GM21786 (cell line): ENCODE data around the gene NGLY1.

Source experiments
- ATAC-seq: cut with Tn5 transposase; IDR thresholded peaks from one replicate; pipeline ENCODE4 v1.9.1; 2021; ENCODE audit not compliant: unreplicated experiment

Gene NGLY1, protein sequence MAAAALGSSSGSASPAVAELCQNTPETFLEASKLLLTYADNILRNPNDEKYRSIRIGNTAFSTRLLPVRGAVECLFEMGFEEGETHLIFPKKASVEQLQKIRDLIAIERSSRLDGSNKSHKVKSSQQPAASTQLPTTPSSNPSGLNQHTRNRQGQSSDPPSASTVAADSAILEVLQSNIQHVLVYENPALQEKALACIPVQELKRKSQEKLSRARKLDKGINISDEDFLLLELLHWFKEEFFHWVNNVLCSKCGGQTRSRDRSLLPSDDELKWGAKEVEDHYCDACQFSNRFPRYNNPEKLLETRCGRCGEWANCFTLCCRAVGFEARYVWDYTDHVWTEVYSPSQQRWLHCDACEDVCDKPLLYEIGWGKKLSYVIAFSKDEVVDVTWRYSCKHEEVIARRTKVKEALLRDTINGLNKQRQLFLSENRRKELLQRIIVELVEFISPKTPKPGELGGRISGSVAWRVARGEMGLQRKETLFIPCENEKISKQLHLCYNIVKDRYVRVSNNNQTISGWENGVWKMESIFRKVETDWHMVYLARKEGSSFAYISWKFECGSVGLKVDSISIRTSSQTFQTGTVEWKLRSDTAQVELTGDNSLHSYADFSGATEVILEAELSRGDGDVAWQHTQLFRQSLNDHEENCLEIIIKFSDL

DNA sequence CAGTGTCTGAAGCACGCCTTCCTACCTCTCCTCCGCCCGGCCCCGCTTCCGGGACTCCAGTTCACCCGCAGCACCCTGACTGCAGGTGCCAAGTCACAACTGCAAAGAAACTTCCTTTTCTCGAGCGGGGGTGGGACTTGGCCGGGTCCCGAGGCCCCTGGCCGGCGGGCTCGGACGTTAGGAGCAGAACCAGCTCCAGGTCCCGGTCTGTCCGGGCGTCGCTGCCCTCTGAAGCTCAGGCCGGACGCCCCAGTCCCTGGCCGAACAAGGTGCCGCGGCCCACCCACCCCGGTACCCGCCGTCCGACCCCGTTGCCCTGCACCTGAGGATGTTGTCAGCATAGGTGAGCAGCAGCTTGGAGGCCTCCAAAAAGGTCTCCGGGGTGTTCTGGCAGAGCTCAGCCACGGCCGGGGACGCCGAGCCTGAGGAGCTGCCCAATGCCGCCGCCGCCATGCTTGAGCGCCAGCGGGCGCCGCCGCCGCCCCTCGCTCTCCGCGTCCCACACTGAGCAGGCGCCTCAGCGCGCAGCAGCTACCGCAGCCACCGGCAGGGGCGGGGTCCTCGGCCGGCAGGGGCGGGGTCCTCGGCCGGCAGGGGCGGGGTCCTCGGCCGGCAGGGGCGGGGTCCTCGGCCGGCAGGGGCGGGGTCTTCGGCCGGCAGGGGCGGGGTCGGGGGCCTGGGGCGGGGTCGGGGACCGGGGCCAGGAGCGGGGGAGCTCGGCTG is at the start of gene NGLY1:
Gene NGLY1, minus strand, starts transcription at position 506 of the 723 bp plus-strand sequence. Its CDS starts 53 bp downstream, at position 453.
- ATAC-seq, result peak; percentile 68

DNA sequence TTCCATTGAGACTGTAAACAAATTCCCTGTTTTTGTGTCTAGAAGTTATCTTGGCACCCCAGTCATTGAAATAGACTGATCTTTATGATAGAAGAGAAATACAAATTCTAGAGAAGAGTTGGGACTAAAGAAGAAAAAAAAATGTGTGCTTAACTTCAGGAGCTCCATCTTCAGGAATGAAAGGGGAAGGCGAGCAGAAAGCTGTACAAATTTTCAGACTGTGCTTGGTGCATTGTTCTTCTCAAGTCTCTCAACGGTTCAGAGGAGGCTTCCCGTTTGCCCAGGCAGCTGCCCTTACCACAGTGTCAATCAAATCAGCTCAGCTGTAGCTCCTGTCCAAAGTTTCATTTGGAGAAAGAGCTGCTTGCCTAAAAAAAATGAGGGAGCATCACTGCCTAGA is 48.3 kb upstream of the NGLY1 start:
- ATAC-seq, result peak; percentile 55

DNA sequence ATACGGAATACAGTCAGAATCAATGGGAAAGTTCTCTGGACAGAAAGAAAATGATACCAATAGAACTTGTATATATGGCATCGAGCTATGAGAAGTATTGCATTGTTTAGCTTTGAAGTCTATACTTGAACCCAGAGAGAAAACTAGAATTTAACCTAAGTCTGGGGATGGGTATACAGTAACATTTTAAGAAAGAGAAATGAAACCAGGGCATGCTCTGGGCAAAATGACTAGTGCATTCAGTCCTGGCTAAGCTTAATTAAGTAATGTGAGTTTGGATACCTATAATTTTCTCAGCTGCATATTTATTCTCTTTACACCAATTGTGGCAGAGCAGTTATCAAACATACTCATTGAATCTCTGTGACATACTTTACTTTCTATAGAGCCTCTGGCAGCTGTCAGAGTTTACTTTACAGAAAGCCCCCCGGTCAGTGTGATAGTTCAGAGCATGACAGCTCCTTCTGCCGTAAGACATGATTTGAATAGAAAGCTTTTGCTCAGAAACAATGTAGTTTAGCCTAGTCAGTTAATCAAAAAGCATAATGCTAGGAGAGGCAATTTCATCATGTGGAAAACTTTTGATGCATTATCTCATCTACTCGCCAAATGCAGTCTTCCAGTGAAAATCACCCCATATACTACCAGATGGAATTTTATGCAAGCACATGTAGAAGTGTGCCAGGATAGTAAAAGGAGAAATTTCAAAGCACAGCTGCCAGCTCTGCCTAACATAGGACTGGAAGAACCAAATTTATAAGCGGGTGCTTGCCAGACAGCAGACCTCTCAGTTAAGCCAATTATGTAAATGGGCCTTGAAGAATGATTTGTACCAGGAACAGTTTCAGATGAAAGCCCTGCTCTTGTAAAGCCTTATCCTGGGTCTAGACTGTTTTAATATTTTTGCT is 47.4 kb upstream of the NGLY1 start:
- ATAC-seq, result no peak

DNA sequence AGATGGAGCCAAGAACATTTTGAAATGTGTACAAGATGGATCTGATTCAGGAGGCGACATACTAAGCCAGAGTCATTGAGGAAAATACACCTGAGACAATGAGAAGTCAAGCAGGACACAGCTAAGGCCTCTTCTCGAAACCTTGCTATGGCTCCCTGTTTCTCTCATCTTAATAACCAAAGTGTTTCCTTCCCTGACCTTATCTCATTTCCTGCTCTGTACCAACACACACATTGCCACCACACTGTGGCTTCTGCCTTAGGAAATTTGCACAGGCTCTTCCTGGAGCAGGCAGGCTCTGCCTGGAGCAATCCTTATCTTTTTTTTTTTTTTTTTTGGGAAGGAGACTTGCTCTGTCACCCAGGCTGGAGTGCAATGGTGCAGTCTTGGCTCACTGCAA is 43.3 kb upstream of the NGLY1 start:
- no peak for ATAC-seq

DNA sequence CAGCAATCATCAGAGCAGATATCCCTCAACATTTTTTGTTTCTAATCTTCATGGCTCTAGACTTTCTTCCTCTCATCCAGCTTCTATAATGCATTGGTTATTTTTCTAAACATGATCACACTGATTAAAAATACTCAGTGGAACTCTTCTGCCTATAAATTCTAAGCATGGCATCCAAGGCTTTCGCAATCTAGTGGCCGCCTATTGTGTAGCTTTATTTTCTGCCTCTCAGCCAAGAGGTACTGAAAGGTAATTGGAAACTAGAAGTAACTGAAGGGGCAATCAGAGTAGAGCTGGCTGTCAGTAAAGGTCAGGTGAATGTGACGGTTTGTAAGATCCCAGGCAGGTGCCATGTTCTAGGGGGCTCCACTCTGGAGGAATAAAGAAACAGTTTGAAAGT is 40.1 kb upstream of the NGLY1 start:
- ATAC-seq, result no peak

DNA sequence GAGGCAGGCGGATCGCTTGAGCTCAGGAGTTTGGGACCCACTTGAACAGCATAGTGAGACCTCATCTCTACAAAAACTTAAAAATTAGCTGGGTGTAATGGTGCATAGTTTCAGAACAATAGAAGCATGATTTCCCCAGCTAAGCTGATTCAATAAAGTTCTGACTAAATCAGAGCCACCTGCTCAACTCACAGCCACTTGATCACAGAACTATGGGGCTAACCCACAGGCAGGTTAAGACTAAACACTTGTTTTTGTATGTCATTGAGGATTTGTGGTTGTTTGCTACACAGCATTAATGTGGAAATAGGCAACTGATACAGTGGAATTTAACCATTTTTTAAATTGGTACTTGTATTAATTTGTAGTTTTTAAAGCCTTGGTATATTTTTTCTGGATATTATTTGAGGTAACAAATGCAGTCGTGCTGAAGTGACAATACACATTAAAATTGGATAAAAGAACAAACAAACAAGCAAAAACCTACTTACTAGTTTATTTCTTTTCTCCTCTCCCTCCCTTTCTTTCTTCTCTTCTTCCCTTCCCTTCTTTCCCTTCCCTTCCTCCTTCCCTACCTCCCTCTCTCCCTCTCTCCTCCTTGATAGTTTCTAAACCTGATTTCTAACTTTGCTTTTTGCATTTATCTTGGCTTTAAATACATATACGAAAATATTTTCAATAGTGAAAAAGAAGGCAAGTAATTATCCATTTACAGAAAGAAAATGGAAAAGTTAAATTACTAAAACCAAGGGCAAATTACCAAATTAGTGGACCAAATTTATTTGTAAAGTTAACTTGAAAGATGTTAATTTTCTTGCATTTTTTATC is 38.7 kb upstream of the NGLY1 start:
- ATAC-seq, result no peak

DNA sequence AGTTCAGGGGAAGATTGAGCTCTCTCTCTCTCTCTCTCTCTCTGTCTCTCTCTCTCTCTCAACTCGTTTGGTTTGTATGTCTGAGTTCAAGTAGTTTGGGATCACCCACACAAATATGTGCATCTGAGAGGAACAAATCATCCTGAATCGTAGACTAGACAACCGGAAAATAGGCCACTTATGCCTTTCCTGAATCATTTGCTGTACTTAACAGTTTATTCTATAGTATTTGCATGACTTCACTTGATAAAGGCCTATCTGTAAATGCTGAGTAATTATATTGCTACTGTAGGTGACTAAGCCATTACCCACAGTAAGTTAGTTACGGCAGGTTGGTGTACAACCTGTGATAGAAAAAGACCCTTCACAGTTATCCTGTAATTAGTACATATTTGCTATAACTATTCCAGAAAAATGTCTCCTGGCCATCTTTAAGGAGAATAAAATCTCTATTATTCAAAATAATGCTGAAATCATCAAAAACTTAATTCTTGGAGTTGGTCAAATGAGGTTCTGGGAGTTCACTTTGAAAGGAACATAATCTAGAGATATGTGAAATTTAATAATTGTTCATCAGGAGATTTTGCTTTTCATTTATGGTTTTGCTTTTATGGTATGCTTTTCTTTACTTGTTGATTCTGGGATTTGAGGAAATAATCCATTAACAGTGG is 37.7 kb upstream of the NGLY1 start:
- no peak for ATAC-seq

DNA sequence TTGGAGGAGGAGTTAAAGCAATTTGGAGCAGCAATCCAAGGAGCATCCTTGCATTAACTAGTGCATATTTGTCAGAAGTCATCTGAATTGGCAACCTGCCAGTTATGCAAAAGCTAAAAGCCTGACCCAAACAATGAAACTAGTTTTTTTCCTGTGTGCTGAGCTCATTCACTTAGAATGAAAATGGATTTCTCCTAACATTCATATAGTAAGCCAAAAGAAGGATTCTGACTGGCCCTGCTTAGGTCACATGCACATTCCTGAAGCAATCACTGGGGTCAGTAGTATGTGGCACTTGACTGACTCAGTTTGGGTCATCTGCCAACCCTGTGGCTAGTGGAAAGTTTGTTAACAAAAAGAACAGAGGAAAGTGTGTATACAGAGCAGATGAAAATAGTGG is 37.1 kb upstream of the NGLY1 start:
- no peak for ATAC-seq

DNA sequence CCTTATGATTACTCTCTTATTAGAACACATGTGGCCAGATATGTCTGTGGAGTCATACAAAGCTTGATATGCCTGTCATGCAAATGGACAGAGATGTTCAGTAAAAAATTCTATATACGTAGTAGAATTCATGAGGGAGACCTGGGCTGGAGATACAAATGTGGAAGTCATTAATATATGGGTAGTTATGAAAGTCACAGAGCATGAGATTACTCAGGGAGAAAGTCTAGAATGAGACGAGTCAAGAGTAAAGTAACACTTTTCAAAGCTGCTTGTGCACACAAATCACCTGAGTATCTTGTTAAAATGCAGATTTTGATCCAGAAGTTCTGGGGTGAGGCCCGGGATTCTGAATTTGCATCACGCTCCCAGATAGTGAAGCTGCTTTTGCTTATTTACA is 35.1 kb upstream of the NGLY1 start:
- no peak for ATAC-seq

DNA sequence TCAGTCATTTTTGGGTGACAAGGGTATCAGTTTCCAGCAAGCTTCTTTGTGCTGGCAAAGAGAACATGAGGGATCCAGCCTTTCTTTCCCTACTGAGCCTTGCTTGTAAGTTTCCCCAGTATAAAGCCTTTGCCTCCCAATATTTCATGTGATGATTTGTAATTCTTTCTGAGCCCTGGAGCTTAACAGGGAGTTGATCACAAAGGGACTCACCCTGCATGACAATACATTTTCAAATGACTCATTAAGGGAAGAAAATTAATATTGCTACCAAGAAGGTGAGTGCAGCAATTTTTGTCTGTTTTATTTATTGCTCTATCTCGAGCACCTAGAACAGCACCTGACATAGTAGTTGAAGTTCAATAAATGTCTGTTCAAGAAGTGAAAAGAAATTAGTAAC is 34.4 kb upstream of the NGLY1 start:
- no peak for ATAC-seq

DNA sequence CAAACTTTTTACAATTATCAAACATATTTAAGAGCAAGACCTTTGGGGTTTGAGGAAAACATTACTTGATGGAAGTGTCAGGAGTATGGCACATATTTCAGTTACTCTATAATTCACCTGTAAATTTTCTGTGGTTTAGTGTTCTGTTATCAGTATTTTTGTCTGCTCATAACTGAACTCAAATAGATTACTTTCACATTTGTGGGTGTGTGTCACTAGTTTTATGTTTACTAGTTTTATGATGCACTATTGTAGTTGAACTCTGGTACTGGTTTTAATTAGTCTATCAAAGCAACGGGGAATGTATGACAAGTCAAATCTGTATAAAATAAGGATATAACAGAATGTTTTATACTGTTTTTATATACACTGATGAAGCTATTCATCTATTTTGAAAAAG is 33.9 kb upstream of the NGLY1 start:
- ATAC-seq, result peak; percentile 53

DNA sequence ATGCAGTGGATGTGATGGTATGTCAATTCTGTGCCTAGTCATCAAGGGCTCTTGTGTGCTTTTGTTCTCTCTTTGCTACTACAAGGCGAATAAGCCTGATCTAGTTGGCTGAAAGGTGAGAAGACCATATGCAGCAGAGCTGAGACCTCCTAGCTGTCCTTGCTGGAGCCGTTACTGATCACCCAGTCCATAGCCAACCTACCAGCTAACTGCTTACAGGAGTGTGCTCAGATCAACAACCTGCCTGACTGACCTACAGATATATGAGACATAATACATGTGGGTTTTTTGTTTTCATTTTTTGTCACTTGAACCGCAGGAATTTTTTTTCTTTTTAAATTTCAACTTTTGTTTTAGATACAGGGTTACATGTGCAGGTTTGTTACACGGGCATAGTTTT is 29.4 kb upstream of the NGLY1 start:
- no peak for ATAC-seq

DNA sequence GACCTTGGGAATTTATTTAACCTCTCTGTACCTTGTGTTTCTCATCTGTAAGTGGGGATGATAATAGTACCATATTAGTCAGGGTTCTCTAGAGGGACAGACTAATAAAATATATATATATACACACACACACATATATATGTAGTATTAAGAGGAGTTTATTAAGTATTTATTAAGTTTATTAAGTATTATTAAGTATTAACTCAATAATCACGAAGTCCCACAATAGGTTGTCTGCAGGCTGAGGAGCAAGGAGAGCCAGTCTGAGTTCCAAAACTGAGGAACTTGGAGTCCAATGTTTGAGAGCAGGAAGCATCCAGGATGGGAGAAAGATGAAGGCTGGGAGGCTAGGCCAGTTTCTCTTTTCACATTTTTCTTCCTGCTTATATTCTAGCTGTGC is 21.4 kb upstream of the NGLY1 start:
- no peak for ATAC-seq

DNA sequence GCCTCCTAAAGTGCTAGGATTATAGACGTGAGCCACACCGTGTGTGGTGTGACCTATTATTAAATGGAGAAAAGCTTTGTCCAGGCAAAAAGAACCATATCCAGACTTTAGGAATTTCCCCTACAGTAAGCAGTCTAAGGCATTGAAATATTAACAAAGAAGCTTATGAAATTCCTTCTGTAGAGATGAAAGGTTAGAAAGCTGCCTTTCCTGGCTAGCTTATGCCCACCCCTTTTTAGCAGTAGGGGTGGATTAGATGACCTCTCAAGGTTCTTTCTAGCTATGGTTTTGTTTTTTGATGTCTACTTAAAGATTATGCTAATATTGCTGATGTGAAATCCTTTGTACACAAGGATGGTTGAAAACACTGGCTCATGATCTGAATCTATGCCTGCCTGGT is 20.6 kb upstream of the NGLY1 start:
- no peak for ATAC-seq

DNA sequence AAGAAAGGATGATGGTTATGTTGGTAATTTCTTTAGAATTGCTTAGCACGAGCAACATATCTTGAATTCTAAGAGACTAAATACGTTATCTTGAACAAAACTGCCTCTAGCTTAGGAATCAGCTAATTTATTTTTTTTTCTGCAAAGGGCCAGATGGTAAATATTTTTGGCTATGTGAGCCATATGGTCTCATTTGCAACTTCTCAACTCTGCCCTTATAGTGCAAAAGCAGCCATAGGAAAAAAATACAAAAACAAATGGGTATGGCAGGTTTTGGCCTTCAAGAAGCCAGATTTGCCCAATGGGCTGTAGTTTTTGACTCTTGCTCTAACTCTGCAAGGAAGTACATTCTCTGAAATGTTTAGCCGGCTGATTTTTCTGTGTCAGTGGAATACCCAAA is 18.5 kb upstream of the NGLY1 start:
- ATAC-seq, result no peak

DNA sequence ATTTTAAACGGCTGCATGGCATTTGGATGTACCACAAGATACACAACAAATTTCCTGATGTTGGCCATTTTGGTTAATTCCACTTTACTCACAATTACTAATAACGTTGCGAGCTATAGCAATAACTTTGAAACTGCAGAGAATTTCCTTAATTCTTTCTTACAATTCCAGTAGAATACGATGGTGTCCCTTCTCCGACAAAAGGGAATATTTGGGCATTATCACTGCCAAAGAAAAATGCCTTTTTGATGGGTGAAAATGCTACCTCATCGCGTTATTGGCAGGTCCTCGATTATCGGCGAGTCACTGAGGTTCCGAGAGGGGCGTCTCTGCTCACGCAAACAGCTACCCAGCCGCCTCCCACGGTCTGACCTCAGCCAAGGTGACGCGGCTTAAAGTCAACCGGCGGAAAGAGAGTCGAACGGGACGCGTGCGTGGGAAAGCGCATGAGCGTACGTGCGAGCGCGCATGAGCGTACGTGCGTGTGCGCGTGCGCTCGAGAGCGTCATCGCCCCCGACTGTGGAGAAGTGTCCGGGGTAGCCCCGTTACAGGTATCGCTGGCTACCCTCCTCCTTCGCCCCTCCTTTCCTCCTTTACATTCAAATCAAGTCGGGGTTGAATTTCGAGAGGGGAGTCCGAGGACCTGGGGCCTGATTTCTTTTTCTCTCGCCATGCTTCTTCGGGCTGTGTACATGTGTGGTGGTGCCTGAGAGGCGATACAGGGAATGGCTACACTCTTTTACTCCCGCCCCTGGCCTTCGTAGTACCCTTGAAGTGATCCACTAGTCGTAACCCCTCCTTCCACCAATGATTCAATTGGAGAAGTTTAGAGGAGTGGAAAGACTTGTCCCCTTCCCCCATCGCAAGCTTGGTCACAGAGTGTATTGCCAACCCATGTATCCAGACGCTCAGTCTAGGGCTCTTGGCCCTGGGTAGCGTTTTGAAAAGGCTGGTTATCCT is 6.6 kb upstream of the NGLY1 start, which contains the start of gene OXSM:
Gene OXSM, plus strand, starts transcription at position 495 of the 961 bp plus-strand sequence. CDS start 931 bp downstream, outside the sequence.
- peak; percentile 90 for ATAC-seq

DNA sequence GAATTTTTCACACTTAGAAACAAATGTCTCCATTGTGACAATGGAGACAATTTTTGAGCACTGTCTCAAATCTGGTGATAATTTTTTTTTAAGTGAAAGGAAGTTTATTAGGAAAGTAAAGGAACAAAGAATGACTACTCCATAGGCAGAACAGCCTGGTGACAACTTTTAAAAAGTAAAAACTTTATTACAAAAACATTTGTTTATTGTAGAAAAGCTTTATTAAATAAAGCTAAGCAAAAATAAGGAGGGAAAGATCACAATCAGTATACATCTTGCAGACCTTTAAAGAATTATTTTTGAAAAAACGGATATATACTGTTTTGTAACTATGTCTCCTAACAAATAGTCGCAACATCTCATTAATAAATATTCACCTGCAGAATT is 6.0 kb upstream of the NGLY1 start:
- ATAC-seq, result no peak

DNA sequence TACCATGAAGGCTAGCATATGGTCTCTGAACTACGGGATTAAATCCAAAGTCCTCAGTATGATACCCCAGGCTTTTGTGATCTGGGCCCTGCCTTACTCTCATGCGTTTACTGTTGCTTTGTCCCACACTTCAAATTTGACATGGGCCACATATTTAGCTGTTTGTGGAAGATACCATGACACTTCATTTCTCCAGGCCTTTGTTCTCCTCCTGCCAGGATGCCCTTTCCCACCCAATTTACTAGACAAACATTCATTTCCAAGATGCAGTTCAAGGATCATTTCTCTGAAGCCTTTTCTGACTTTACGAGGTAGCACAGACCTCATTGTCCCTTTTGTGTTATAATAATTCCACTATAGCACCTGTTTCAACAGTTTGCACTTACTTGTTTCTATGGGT is 4.4 kb upstream of the NGLY1 start:
- no peak for ATAC-seq
